Measurements from ENCODE around the gene ADIPOR2. TPM values are rescaled to one million over a fixed set of nuclear protein-coding genes. Genes with fewer than 3 reads are reported as not detected.

ADIPOR2 gene
- total and polyA plus RNA-seq, 2 of the 4 experiments (the other 2 are of a cell fraction): 20.0 to 24.9 TPM

DNA sequence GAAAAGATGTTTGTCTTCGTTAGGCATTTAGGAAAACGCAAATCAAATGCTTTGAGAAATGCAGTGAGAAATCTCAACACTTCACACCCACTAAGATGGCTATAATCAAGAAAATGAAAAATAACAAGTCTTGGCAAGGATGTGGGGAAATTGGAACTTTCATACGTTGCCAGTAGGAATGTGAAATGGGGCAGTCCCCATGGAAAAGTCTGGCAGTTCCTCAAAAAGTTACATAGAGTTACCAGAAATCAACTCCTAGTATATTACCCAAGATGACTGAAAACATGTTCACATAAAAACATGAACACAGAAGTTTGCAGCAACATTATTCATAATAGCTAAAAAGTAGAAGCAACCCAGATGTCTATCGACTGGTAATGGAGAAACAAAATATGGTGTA, 88.0 kb downstream of the ADIPOR2 start:
- peaks cover 22% of the 10 kb centered on the region for H3K4me1 ChIP-seq (ENCODE audit: control insufficient read depth, insufficient read depth, low read length)
- ChIA-PET POLR2A (ENCODE audit: unreplicated experiment) (no interaction called here), CTCF (no interaction called here)
- H3K4me3 ChIP-seq (ENCODE audit: insufficient read depth, low read depth, low read length): no peak overlapping the region
- no peak overlapping the region for H2BK15ac ChIP-seq (ENCODE audit: low read depth, low read length)
- TF ChIP-seq MAZ (IDR thresholded peaks at IDR 0.05; ENCODE audit: borderline replicate concordance, low read depth, low read length) (no peak), CHD1 (IDR thresholded peaks at IDR 0.05; ENCODE audit: low read depth, low read length) (no peak), RCOR1 (IDR thresholded peaks at IDR 0.05; ENCODE audit: insufficient replicate concordance, low read length) (no peak), BHLHE40 (IDR thresholded peaks at IDR 0.05; ENCODE audit: low read depth, low read length) (no peak), RAD21 (IDR thresholded peaks at IDR 0.05; ENCODE audit: low read length) (no peak), POLR2A (IDR thresholded peaks at IDR 0.05; ENCODE audit: low read depth, low read length) (no peak), CEBPB (IDR thresholded peaks at IDR 0.05; ENCODE audit: low read depth, low read length) (no peak), FOS (IDR thresholded peaks at IDR 0.05; ENCODE audit: low read depth, low read length) (no peak), MAFK (IDR thresholded peaks at IDR 0.05; ENCODE audit: low read depth, low read length) (no peak), MXI1 (IDR thresholded peaks at IDR 0.05; ENCODE audit: borderline replicate concordance, low read depth, low read length) (no peak), SMC3 (IDR thresholded peaks at IDR 0.05; ENCODE audit: low read depth, low read length) (no peak), RFX5 (IDR thresholded peaks at IDR 0.05; ENCODE audit: low read depth, low read length) (no peak)
- TF ChIP-seq, protein P1, sequence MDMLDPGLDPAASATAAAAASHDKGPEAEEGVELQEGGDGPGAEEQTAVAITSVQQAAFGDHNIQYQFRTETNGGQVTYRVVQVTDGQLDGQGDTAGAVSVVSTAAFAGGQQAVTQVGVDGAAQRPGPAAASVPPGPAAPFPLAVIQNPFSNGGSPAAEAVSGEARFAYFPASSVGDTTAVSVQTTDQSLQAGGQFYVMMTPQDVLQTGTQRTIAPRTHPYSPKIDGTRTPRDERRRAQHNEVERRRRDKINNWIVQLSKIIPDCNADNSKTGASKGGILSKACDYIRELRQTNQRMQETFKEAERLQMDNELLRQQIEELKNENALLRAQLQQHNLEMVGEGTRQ (IDR thresholded peaks at IDR 0.05; ENCODE audit: low read depth, low read length): no peak
- TF ChIP-seq, protein P2, sequence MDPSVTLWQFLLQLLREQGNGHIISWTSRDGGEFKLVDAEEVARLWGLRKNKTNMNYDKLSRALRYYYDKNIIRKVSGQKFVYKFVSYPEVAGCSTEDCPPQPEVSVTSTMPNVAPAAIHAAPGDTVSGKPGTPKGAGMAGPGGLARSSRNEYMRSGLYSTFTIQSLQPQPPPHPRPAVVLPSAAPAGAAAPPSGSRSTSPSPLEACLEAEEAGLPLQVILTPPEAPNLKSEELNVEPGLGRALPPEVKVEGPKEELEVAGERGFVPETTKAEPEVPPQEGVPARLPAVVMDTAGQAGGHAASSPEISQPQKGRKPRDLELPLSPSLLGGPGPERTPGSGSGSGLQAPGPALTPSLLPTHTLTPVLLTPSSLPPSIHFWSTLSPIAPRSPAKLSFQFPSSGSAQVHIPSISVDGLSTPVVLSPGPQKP (IDR thresholded peaks at IDR 0.05; ENCODE audit: borderline replicate concordance, low read depth, low read length): no peak
- TF ChIP-seq, protein P3, sequence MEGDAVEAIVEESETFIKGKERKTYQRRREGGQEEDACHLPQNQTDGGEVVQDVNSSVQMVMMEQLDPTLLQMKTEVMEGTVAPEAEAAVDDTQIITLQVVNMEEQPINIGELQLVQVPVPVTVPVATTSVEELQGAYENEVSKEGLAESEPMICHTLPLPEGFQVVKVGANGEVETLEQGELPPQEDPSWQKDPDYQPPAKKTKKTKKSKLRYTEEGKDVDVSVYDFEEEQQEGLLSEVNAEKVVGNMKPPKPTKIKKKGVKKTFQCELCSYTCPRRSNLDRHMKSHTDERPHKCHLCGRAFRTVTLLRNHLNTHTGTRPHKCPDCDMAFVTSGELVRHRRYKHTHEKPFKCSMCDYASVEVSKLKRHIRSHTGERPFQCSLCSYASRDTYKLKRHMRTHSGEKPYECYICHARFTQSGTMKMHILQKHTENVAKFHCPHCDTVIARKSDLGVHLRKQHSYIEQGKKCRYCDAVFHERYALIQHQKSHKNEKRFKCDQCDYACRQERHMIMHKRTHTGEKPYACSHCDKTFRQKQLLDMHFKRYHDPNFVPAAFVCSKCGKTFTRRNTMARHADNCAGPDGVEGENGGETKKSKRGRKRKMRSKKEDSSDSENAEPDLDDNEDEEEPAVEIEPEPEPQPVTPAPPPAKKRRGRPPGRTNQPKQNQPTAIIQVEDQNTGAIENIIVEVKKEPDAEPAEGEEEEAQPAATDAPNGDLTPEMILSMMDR (conservative IDR thresholded peaks at IDR 0.05; ENCODE audit: low read depth, low read length): no peak
- no peak overlapping the region for H4K5ac ChIP-seq (ENCODE audit: low read depth, low read length)
- no peak overlapping the region for H2BK120ac ChIP-seq (ENCODE audit: low read depth, low read length)
- H3K36me3 ChIP-seq (ENCODE audit: control insufficient read depth, insufficient read depth, low read length): peaks cover 1% of the 10 kb centered on the region; the same call in 1 of the 2 replicates
- dilution Hi-C loops (cut with HindIII; ENCODE audit: low sequenced_read_pairs, unreplicated experiment) (no loop called here), intact Hi-C loops (cut with micrococcal nuclease) (loop anchor here (5.0 kb wide), 1 partner anchor 47 kb away; no protein-coding TSS in a partner anchor), in situ Hi-C loops (cut with MboI; ENCODE audit: low sequenced_read_pairs) (no loop called here)
- no peak overlapping the region for H2AK5ac ChIP-seq (ENCODE audit: low read depth, low read length)
- H3K9ac ChIP-seq (ENCODE audit: low read depth, low read length): no peak overlapping the region
- H3K14ac ChIP-seq (replicated peaks; ENCODE audit: low read depth, low read length): no peak overlapping the region
- ATAC-seq (ENCODE audit: low read depth) (no peak), DNase-seq (no peak)
- no peak overlapping the region for H3K23ac ChIP-seq (ENCODE audit: low read depth, low read length)
- peaks cover 11% of the 10 kb centered on the region; the same call in 1 of the 2 replicates for H4K20me1 ChIP-seq (ENCODE audit: insufficient read depth, low read length)
- no peak overlapping the region for H4K91ac ChIP-seq (ENCODE audit: insufficient read depth, low read depth, low read length)
- no peak overlapping the region for H3K18ac ChIP-seq (ENCODE audit: low read depth, low read length)
- H3K27me3 ChIP-seq (ENCODE audit: control insufficient read depth, insufficient read depth, low read length): no peaks in the 10 kb centered on the region
- H3K79me1 ChIP-seq (ENCODE audit: low read depth in 1 of 2, low read length in 2 of 2): peaks cover 3 to 58% of the 10 kb centered on the region in 2 experiments; a peak in 3 of 4 replicates
- H3K27ac ChIP-seq (ENCODE audit: insufficient read depth, low read length): no peak overlapping the region
- H2AFZ ChIP-seq (replicated peaks; ENCODE audit: low read length, poor library complexity): no peak overlapping the region
- no TSS peak for BruUV-seq (replicated peaks)
- H3K4ac ChIP-seq (ENCODE audit: low read depth, low read length): no peak overlapping the region
- no peak overlapping the region for H4K8ac ChIP-seq (ENCODE audit: low read depth in 2 of 2, low read length in 2 of 2)
- H2AK9ac ChIP-seq (replicated peaks; ENCODE audit: low read depth, low read length, poor library complexity): no peak overlapping the region
- no peaks in the 10 kb centered on the region for H3K9me3 ChIP-seq (ENCODE audit: control insufficient read depth, insufficient read depth, low read length)
- no peak overlapping the region for H3K4me2 ChIP-seq (ENCODE audit: low read depth, low read length)
- peaks cover 17% of the 10 kb centered on the region for H3K9me1 ChIP-seq (ENCODE audit: insufficient read depth, low read length)
- H2BK5ac ChIP-seq (ENCODE audit: low read depth, low read length, poor library complexity, severe bottlenecking): no peak overlapping the region
- no peak overlapping the region for H2BK20ac ChIP-seq (ENCODE audit: low read depth, low read length)
- WGBS, 2 experiments (ENCODE audit: extremely low coverage in 2 of 2, insufficient read length in 1 of 2): 67% methylated on average over 1 of the region's 4 CpGs; no CpG with 5 or more reads in 1 of the 2 experiments
- H3K56ac ChIP-seq (ENCODE audit: extremely low read depth, insufficient read depth, low read length): no peak overlapping the region
